Hepatocyte (in vitro differentiated cells): ENCODE results near the gene MAGI1. TPM values are rescaled to one million over a fixed set of nuclear protein-coding genes. Genes with fewer than 3 reads are reported as not detected.

Source experiments
- DNase-seq: peaks from one replicate; pipeline ENCODE4 v3.0.0-alpha.2; 2016; ENCODE audit warnings: low spot score
- H2AFZ ChIP-seq: fragments of 200-600 bp; sonication (generic); 2 replicates; pipeline ENCODE4 v1.6.0; 2016; ENCODE audit warnings: antibody characterized with exemption, mild to moderate bottlenecking
- H3K27ac ChIP-seq: fragments of 200-600 bp; sonication (generic); 2 replicates; pipeline ENCODE4 v1.5.1; 2016; ENCODE audit warnings: mild to moderate bottlenecking
- H3K27me3 ChIP-seq: fragments of 200-600 bp; sonication (generic); 2 replicates; pipeline ENCODE4 v1.6.1; 2016
- H3K36me3 ChIP-seq: fragments of 200-600 bp; sonication (generic); replicated peaks from 2 replicates; pipeline ENCODE4 v1.5.1; 2016; ENCODE audit warnings: low read depth; ENCODE audit not compliant: insufficient read depth
- H3K4me1 ChIP-seq: fragments of 200-600 bp; sonication (generic); 2 replicates; pipeline ENCODE4 v1.5.1; 2016; ENCODE audit warnings: mild to moderate bottlenecking, moderate library complexity; ENCODE audit not compliant: insufficient read depth
- H3K4me2 ChIP-seq: fragments of 200-600 bp; sonication (generic); 2 replicates; pipeline ENCODE4 v1.6.0; 2016
- H3K4me3 ChIP-seq: fragments of 200-600 bp; sonication (generic); 2 replicates; pipeline ENCODE4 v1.5.1; 2016; ENCODE audit warnings: mild to moderate bottlenecking
- H3K79me2 ChIP-seq: fragments of 200-600 bp; sonication (generic); 2 replicates; pipeline ENCODE4 v1.6.0; 2017; ENCODE audit warnings: mild to moderate bottlenecking
- H3K9me2 ChIP-seq: fragments of 200-600 bp; sonication (generic); replicated peaks from 2 replicates; pipeline ENCODE4 v1.6.0; 2017; ENCODE audit warnings: mild to moderate bottlenecking; ENCODE audit not compliant: insufficient read depth
- H3K9me3 ChIP-seq: fragments of 200-600 bp; sonication (generic); 2 replicates; pipeline ENCODE4 v1.5.1; 2016; ENCODE audit warnings: low read depth, mild to moderate bottlenecking
- H4K20me1 ChIP-seq: fragments of 200-600 bp; sonication (generic); 2 replicates; pipeline ENCODE4 v1.6.0; 2016; ENCODE audit warnings: mild to moderate bottlenecking; ENCODE audit not compliant: insufficient read depth, poor library complexity, severe bottlenecking
- CTCF ChIP-seq: fragments of 200-600 bp; sonication (generic); IDR thresholded peaks from 2 replicates; pipeline ENCODE4 v1.5.1; 2016; ENCODE audit warnings: antibody characterized with exemption, mild to moderate bottlenecking; ENCODE audit not compliant: poor library complexity
- EZH2 ChIP-seq: fragments of 200-600 bp; sonication (generic); IDR thresholded peaks from 2 replicates; pipeline ENCODE4 v1.6.1; 2016; ENCODE audit warnings: antibody characterized with exemption, mild to moderate bottlenecking, borderline replicate concordance
- EZH2phosphoT487 ChIP-seq: fragments of 200-600 bp; sonication (generic); IDR thresholded peaks from one replicate; pipeline ENCODE4 v1.6.1; 2018; ENCODE audit warnings: antibody characterized with exemption, mild to moderate bottlenecking, low read depth, moderate library complexity; ENCODE audit not compliant: unreplicated experiment, severe bottlenecking
- WGBS: methylation state at CpG from one replicate; pipeline ENCODE4 v1.1.6; 2016; ENCODE audit warnings: low lambda C conversion rate; ENCODE audit errors: missing lambda C conversion rate; 5-methylcytosine and 5-hydroxymethylcytosine counted together
- polyA plus RNA-seq: library from polyadenylated mRNA; unstranded; fragments of >200 nt; fragmentation: Nextera tagmentation; extraction: Ambion mirVana; gene quantifications from 2 replicates; pipeline ENCODE4 v1.2.1, GENCODE V29; 2016
- total RNA-seq: library from RNA; depleted of rRNA; stranded (reverse); fragments of >200 nt; gene quantifications from 2 replicates; pipeline ENCODE4 v1.2.3, GENCODE V29; 2014

MAGI1 gene
- total and polyA plus RNA-seq, 2 experiments from 2014 or later: 26.2 to 43.5 TPM

GRCh38 chr3:65953881-65954733, 84.6 kb downstream of the MAGI1 start:
- Histone ChIP-seq H3K9me3 (no peaks in the 10 kb centered on the region), H4K20me1 (no peaks in the 10 kb centered on the region), H3K79me2 (peaks cover 59% of the 10 kb centered on the region), H3K4me2 (peak overlapping the region; percentile 61), H3K9me2 (no peaks in the 10 kb centered on the region), H3K36me3 (no peaks in the 10 kb centered on the region), H3K27ac (peak overlapping the region; percentile 95), H3K27me3 (no peaks in the 10 kb centered on the region), H2AFZ (no peak overlapping the region), H3K4me1 (peaks cover 55% of the 10 kb centered on the region), H3K4me3 (no peak overlapping the region)
- TF ChIP-seq EZH2: no peak
- TF ChIP-seq CTCF: no peak
- no peak for TF ChIP-seq EZH2phosphoT487
- 46% methylated on average over 16 of the region's 16 CpGs for WGBS
- peak; percentile 53 for DNase-seq

GRCh38 chr3:65953301-65953812, 85.4 kb downstream of the MAGI1 start:
- peak; percentile 91 for DNase-seq
- peaks cover 62% of the 10 kb centered on the region for H3K4me1 ChIP-seq
- H3K27me3 ChIP-seq: no peaks in the 10 kb centered on the region
- H3K79me2 ChIP-seq: peaks cover 59% of the 10 kb centered on the region
- no peaks in the 10 kb centered on the region for H3K36me3 ChIP-seq
- no peaks in the 10 kb centered on the region for H3K9me2 ChIP-seq
- H3K9me3 ChIP-seq: no peaks in the 10 kb centered on the region
- peak overlapping the region; percentile 61 for H3K4me2 ChIP-seq
- H3K27ac ChIP-seq: peak overlapping the region; percentile 95
- no peaks in the 10 kb centered on the region for H4K20me1 ChIP-seq
- no peak overlapping the region for H3K4me3 ChIP-seq
- TF ChIP-seq EZH2: no peak
- no peak overlapping the region for H2AFZ ChIP-seq
- 32% methylated on average over 5 of the region's 5 CpGs for WGBS

- H4K20me1 ChIP-seq: no peaks in the 10 kb centered on the region
- no peaks in the 10 kb centered on the region for H3K9me3 ChIP-seq
- peak overlapping the region; percentile 95 for H3K27ac ChIP-seq
- H3K9me2 ChIP-seq: no peaks in the 10 kb centered on the region
- peaks cover 63% of the 10 kb centered on the region for H3K4me1 ChIP-seq
- H3K27me3 ChIP-seq: no peaks in the 10 kb centered on the region
- peak overlapping the region; percentile 61 for H3K4me2 ChIP-seq
- WGBS: 64% methylated on average over 1 of the region's 1 CpG
- peaks cover 59% of the 10 kb centered on the region for H3K79me2 ChIP-seq
- DNase-seq: no peak
- no peak overlapping the region for H3K4me3 ChIP-seq
- H2AFZ ChIP-seq: no peak overlapping the region
- no peaks in the 10 kb centered on the region for H3K36me3 ChIP-seq
- TF ChIP-seq EZH2phosphoT487 (no peak), EZH2 (no peak), CTCF (no peak)
These were observed 85.9 kb downstream of the MAGI1 start for GRCh38 chr3:65952842-65953241.

GRCh38 chr3:65951836-65952505, 86.7 kb downstream of the MAGI1 start:
- H3K27me3 ChIP-seq: no peaks in the 10 kb centered on the region
- WGBS: 83% methylated on average over 4 of the region's 4 CpGs
- H3K4me2 ChIP-seq: peak overlapping the region; percentile 7
- H3K9me2 ChIP-seq: no peaks in the 10 kb centered on the region
- DNase-seq: no peak
- H3K79me2 ChIP-seq: peaks cover 60% of the 10 kb centered on the region
- no peaks in the 10 kb centered on the region for H3K9me3 ChIP-seq
- H3K4me1 ChIP-seq: peaks cover 63% of the 10 kb centered on the region
- TF ChIP-seq EZH2 (no peak), EZH2phosphoT487 (no peak), CTCF (no peak)
- no peak overlapping the region for H2AFZ ChIP-seq
- no peak overlapping the region for H3K4me3 ChIP-seq
- H3K36me3 ChIP-seq: no peaks in the 10 kb centered on the region
- no peaks in the 10 kb centered on the region for H4K20me1 ChIP-seq
- H3K27ac ChIP-seq: peak overlapping the region; percentile 95
